Measurements from ENCODE around the gene C12orf42.

The C12orf42 gene

GRCh38 chr12:103331643-103332042, 164.1 kb downstream of the C12orf42 start:
- no peak for DNase-seq

- DNase-seq = no peak
These were observed 165.1 kb downstream of the C12orf42 start for GRCh38 chr12:103330672-103331071.

GRCh38 chr12:103327676-103328075, 168.1 kb downstream of the C12orf42 start:
- no peak for DNase-seq

GRCh38 chr12:103326190-103326589, 169.6 kb downstream of the C12orf42 start:
- DNase-seq = no peak

- no peak for DNase-seq
These were observed 177.2 kb downstream of the C12orf42 start for GRCh38 chr12:103318566-103318965.

GRCh38 chr12:103317220-103317619, 178.5 kb downstream of the C12orf42 start:
- no peak for DNase-seq

- no peak for DNase-seq
These were observed 181.0 kb downstream of the C12orf42 start for GRCh38 chr12:103314786-103315185.

GRCh38 chr12:103313894-103314293, 181.9 kb downstream of the C12orf42 start:
- DNase-seq = peak; percentile 23

- DNase-seq = no peak
These were observed 182.9 kb downstream of the C12orf42 start for GRCh38 chr12:103312742-103313354.

- DNase-seq = no peak
These were observed 185.1 kb downstream of the C12orf42 start for GRCh38 chr12:103310546-103311270.

- no peak for DNase-seq
These were observed 187.4 kb downstream of the C12orf42 start for GRCh38 chr12:103308396-103308795.

GRCh38 chr12:103303484-103303883, 192.3 kb downstream of the C12orf42 start:
- DNase-seq = no peak

- DNase-seq = no peak
These were observed 193.9 kb downstream of the C12orf42 start for GRCh38 chr12:103301642-103302591.

- DNase-seq = no peak
These were observed 207.8 kb downstream of the C12orf42 start for GRCh38 chr12:103288016-103288415.

- DNase-seq = no peak
These were observed 213.6 kb downstream of the C12orf42 start for GRCh38 chr12:103282124-103282523.

GRCh38 chr12:103279444-103279843, 216.3 kb downstream of the C12orf42 start:
- peak; percentile 79 for DNase-seq

GRCh38 chr12:103278329-103278728, 217.4 kb downstream of the C12orf42 start:
- DNase-seq = peak; percentile 7

- DNase-seq = no peak
These were observed 222.1 kb downstream of the C12orf42 start for GRCh38 chr12:103273645-103274044.

GRCh38 chr12:103272949-103273348, 222.8 kb downstream of the C12orf42 start:
- no peak for DNase-seq

GRCh38 chr12:103269946-103270345, 225.8 kb downstream of the C12orf42 start:
- no peak for DNase-seq

- peak; percentile 40 for DNase-seq
These were observed 226.8 kb downstream of the C12orf42 start for GRCh38 chr12:103268831-103269514.

GRCh38 chr12:103257763-103258162, 238.0 kb downstream of the C12orf42 start:
- no peak for DNase-seq

Data from activated CD4-positive, alpha-beta T cell treated with anti-CD3 and anti-CD28 coated beads, Interleukin-2, amount 50 U/mL, for 16 hours (primary cell).